IMR-90 (cell line): ENCODE results near the gene ZCCHC14. TPM values are rescaled to one million over a fixed set of nuclear protein-coding genes. Genes with fewer than 3 reads are reported as not detected.
"Not testable (repeated sequence)": the region's sequence is repeated elsewhere in the genome, so short reads cannot be mapped to it uniquely, and the experiment has no call there.

ENCODE experiments used
- ATAC-seq: fragments of 200-7000 bp; cut with Tn5 transposase; 2 replicates; pipeline ENCODE4 v1.9.1; 2020; ENCODE audit warnings: low read depth, mild to moderate bottlenecking, moderate library complexity
- BruUV-seq: library from RNA; stranded (reverse); fragments of 400-500 nt; replicated peaks from 2 replicates; lab custom pipeline; 2021; lab: Mats Ljungman, UMichigan
- CTCF ChIA-PET: fragments of 300-600 bp; formaldehyde crosslinking; extraction: SDS; loops from one replicate; lab custom pipeline; 2021; ENCODE audit warnings: antibody characterized with exemption; lab: Yijun Ruan, JAX
- POLR2A ChIA-PET: fragments of 300-600 bp; sonication (Branson Sonifier 250); formaldehyde crosslinking; loops from one replicate; lab custom pipeline; 2022; ENCODE audit warnings: antibody characterized with exemption; ENCODE audit not compliant: unreplicated experiment; lab: Charles Lee
- DNase-seq: peaks from one replicate; pipeline ENCODE4 v3.0.0; 2013
- H2AFZ ChIP-seq: replicated peaks from 2 replicates; pipeline ENCODE3; 2013; ENCODE audit warnings: low read length, mild to moderate bottlenecking; ENCODE audit not compliant: poor library complexity
- H2AK5ac ChIP-seq: 2 replicates; pipeline ENCODE4 v1.6.1; 2013; ENCODE audit warnings: low read depth, low read length, inconsistent platforms
- H2AK9ac ChIP-seq: replicated peaks from 2 replicates; pipeline ENCODE3; 2013; ENCODE audit warnings: mild to moderate bottlenecking, low read depth, low read length, moderate library complexity; ENCODE audit not compliant: poor library complexity
- H2BK120ac ChIP-seq: 2 replicates; pipeline ENCODE4 v1.6.1; 2013; ENCODE audit warnings: low read depth, low read length, inconsistent platforms
- H2BK15ac ChIP-seq: 3 replicates; pipeline ENCODE4 v1.6.1; 2013; ENCODE audit warnings: low read depth, low read length, inconsistent platforms
- H2BK20ac ChIP-seq: 2 replicates; pipeline ENCODE4 v1.6.1; 2013; ENCODE audit warnings: low read depth, mild to moderate bottlenecking, inconsistent platforms, low read length, moderate library complexity
- H2BK5ac ChIP-seq: 2 replicates; pipeline ENCODE4 v1.6.1; 2013; ENCODE audit warnings: mild to moderate bottlenecking, low read depth, low read length, inconsistent platforms; ENCODE audit not compliant: poor library complexity, severe bottlenecking
- H3K14ac ChIP-seq: replicated peaks from 2 replicates; pipeline ENCODE4 v1.6.1; 2013; ENCODE audit warnings: low read depth, low read length, inconsistent platforms
- H3K18ac ChIP-seq: 2 replicates; pipeline ENCODE4 v1.6.1; 2013; ENCODE audit warnings: low read depth, low read length, control low read depth
- H3K23ac ChIP-seq: 2 replicates; pipeline ENCODE4 v1.6.1; 2013; ENCODE audit warnings: low read depth, low read length, inconsistent platforms
- H3K27ac ChIP-seq: 2 replicates; pipeline ENCODE4 v1.5.1; 2013; ENCODE audit warnings: mild to moderate bottlenecking, control low read depth, low read length; ENCODE audit not compliant: insufficient read depth
- H3K27me3 ChIP-seq: 2 replicates; pipeline ENCODE4 v1.6.1; 2013; ENCODE audit warnings: low read length; ENCODE audit not compliant: control insufficient read depth, insufficient read depth
- H3K36me3 ChIP-seq: 2 replicates; pipeline ENCODE4 v1.6.1; 2013; ENCODE audit warnings: low read length, mixed read lengths; ENCODE audit not compliant: control insufficient read depth, insufficient read depth
- H3K4ac ChIP-seq: 2 replicates; pipeline ENCODE4 v1.6.1; 2013; ENCODE audit warnings: low read depth, low read length, inconsistent platforms
- H3K4me1 ChIP-seq: 2 replicates; pipeline ENCODE4 v1.6.1; 2013; ENCODE audit warnings: low read length, mixed read lengths; ENCODE audit not compliant: control insufficient read depth, insufficient read depth
- H3K4me2 ChIP-seq: 2 replicates; pipeline ENCODE4 v1.6.1; 2013; ENCODE audit warnings: low read depth, mild to moderate bottlenecking, control low read depth, low read length, moderate library complexity
- H3K4me3 ChIP-seq: 2 replicates; pipeline ENCODE4 v1.5.1; 2013; ENCODE audit warnings: low read depth, mild to moderate bottlenecking, control low read depth, low read length, moderate library complexity; ENCODE audit not compliant: insufficient read depth
- H3K56ac ChIP-seq: 2 replicates; pipeline ENCODE4 v1.6.1; 2013; ENCODE audit warnings: low read length, inconsistent platforms; ENCODE audit not compliant: insufficient read depth; ENCODE audit errors: extremely low read depth
- H3K79me1 ChIP-seq, 2 experiments: 2 replicates each; pipeline ENCODE4 v1.6.1; 2013; ENCODE audit warnings: low read length in 2 of 2, inconsistent platforms in 1 of 2, low read depth in 1 of 2
- H3K9ac ChIP-seq: 2 replicates; pipeline ENCODE4 v1.6.1; 2013; ENCODE audit warnings: low read depth, low read length, control low read depth
- H3K9me1 ChIP-seq: 2 replicates; pipeline ENCODE4 v1.6.1; 2013; ENCODE audit warnings: low read length, inconsistent platforms; ENCODE audit not compliant: insufficient read depth
- H3K9me3 ChIP-seq: 2 replicates; pipeline ENCODE4 v1.6.1; 2013; ENCODE audit warnings: low read length; ENCODE audit not compliant: control insufficient read depth, insufficient read depth
- H4K20me1 ChIP-seq: 2 replicates; pipeline ENCODE4 v1.6.1; 2013; ENCODE audit warnings: low read length, inconsistent platforms; ENCODE audit not compliant: insufficient read depth
- H4K5ac ChIP-seq: 2 replicates; pipeline ENCODE4 v1.6.1; 2013; ENCODE audit warnings: mild to moderate bottlenecking, low read depth, low read length, control low read depth
- H4K8ac ChIP-seq, 2 experiments: 2 replicates each; pipeline ENCODE4 v1.6.1; 2013; ENCODE audit warnings: low read depth in 2 of 2, low read length in 2 of 2, control low read depth in 1 of 2, inconsistent platforms in 1 of 2
- H4K91ac ChIP-seq: 2 replicates; pipeline ENCODE4 v1.6.1; 2013; ENCODE audit warnings: low read depth, low read length, inconsistent platforms; ENCODE audit not compliant: insufficient read depth
- WGBS, 2 experiments: methylation state at CpG; one replicate each; pipeline versions ENCODE4 v1.1.5 to v1.1.7; 2013; ENCODE audit warnings: missing lambda C conversion rate in 2 of 2; ENCODE audit not compliant: insufficient read length in 1 of 2; ENCODE audit errors: extremely low coverage in 2 of 2; 5-methylcytosine and 5-hydroxymethylcytosine counted together
- dilution Hi-C: fragments of 300-500 bp; cut with HindIII; formaldehyde crosslinking; loops from one replicate; pipeline ENCODE4 v1.14.3; 2018; ENCODE audit warnings: low sequenced_read_pairs; ENCODE audit not compliant: unreplicated experiment
- in situ Hi-C: fragments of 300-500 bp; cut with MboI; formaldehyde crosslinking; loops from 3 replicates; pipeline ENCODE4 v1.14.3; 2019; ENCODE audit warnings: low sequenced_read_pairs, inconsistent platforms, mixed read lengths
- intact Hi-C: fragments of 100-400 bp; cut with micrococcal nuclease; formaldehyde crosslinking; loops from 2 replicates; pipeline ENCODE4 v1.10.0; 2022
- polyA plus RNA-seq, 3 experiments: library from polyadenylated mRNA; depleted of rRNA; stranded (reverse); fragments of >200 nt; gene quantifications; 2 replicates each; pipeline ENCODE4 v1.2.3, GENCODE V29; 2012; ENCODE audit warnings: low replicate concordance in 1 of 3
- total RNA-seq: library from RNA; depleted of rRNA; stranded (reverse); fragments of >200 nt; gene quantifications from 2 replicates; pipeline ENCODE4 v1.2.3, GENCODE V29; 2012

The ZCCHC14 gene
- total and polyA plus RNA-seq, 2 of the 4 experiments (the other 2 are of a cell fraction) = 2.5 to 5.3 TPM

- in situ Hi-C loops, H3K14ac ChIP-seq, H4K8ac ChIP-seq, H3K9me3 ChIP-seq, H3K79me1 ChIP-seq, H3K27ac ChIP-seq, H2BK15ac ChIP-seq, DNase-seq, H3K4ac ChIP-seq, H3K4me1 ChIP-seq, intact Hi-C loops, H3K9me1 ChIP-seq, BruUV-seq, H3K23ac ChIP-seq, POLR2A ChIA-PET, H2AK5ac ChIP-seq, H2AK9ac ChIP-seq, H3K56ac ChIP-seq, H4K20me1 ChIP-seq, H3K18ac ChIP-seq, H3K36me3 ChIP-seq, dilution Hi-C loops, H2BK20ac ChIP-seq, H4K5ac ChIP-seq, H3K4me2 ChIP-seq, H3K4me3 ChIP-seq, H3K9ac ChIP-seq, H4K91ac ChIP-seq, H2BK120ac ChIP-seq, H2BK5ac ChIP-seq, H2AFZ ChIP-seq: not testable (repeated sequence)
- CTCF ChIA-PET = interaction anchor here (1.0 kb wide), 1 partner anchor 130 kb away, joined by 3 read pairs; no protein-coding TSS in a partner anchor
- 79% methylated on average over 10 of the region's 21 CpGs; no CpG with 5 or more reads in 1 of the 2 experiments for WGBS, 2 experiments
- ATAC-seq = peak; percentile 73
- peaks cover 14% of the 10 kb centered on the region for H3K27me3 ChIP-seq
These were observed 25.7 kb upstream of the ZCCHC14 start for GRCh38 chr16:87518430-87519051.

GRCh38 chr16:87517610-87518429, 25.0 kb upstream of the ZCCHC14 start:
- not testable (repeated sequence) for H2BK5ac ChIP-seq

More at GRCh38 chr16:87517610-87518429, 25.0 kb upstream of the ZCCHC14 start:
- H2AFZ ChIP-seq, H2BK15ac ChIP-seq, H2BK120ac ChIP-seq, in situ Hi-C loops, H3K4me2 ChIP-seq, ATAC-seq, H3K4me1 ChIP-seq, intact Hi-C loops, POLR2A ChIA-PET, H2AK9ac ChIP-seq, H2BK20ac ChIP-seq, H3K4me3 ChIP-seq, BruUV-seq, H4K20me1 ChIP-seq, DNase-seq, H3K9me3 ChIP-seq, H3K27ac ChIP-seq, H4K91ac ChIP-seq, H3K18ac ChIP-seq, H3K14ac ChIP-seq, H3K36me3 ChIP-seq, H3K9me1 ChIP-seq, H3K56ac ChIP-seq, H3K4ac ChIP-seq, H3K79me1 ChIP-seq, H3K9ac ChIP-seq, dilution Hi-C loops, H4K5ac ChIP-seq, H2AK5ac ChIP-seq, H4K8ac ChIP-seq, H3K23ac ChIP-seq: not testable (repeated sequence)
- peaks cover 18% of the 10 kb centered on the region for H3K27me3 ChIP-seq
- CTCF ChIA-PET = interaction anchor here (1.0 kb wide), 1 partner anchor 129 kb away, joined by 3 read pairs; no protein-coding TSS in a partner anchor
- 71% methylated on average over 20 of the region's 34 CpGs; no CpG with 5 or more reads in 1 of the 2 experiments for WGBS, 2 experiments
